ENCODE results near the gene ITGA1. TPM values are rescaled to one million over a fixed set of nuclear protein-coding genes. Genes with fewer than 3 reads are reported as not detected.

ITGA1 gene
- total RNA-seq, 1 experiment from 2014 or later: 20.2 TPM

DNA sequence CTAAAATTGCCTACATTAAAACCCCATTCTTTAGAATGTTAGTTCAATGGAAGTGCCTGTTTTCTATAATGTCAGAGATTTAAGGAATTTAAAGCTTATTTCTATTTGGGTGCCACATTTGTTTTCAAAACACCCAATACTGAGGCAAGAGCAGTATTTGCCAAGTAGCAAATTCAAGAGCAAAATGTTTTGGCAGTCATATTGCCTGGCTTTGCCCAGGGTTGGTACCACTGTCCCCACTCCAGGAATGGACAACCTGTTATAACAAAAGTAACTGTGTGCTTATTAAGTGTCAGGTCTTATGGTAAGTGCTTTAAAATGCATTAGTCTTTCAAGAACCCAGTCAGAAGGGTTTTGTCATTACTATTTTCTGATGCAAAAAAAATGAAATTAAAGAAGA lies 19.3 kb downstream of the ITGA1 start:
- no TSS peak for BruUV-seq (replicated peaks)
- CTCF ChIA-PET: interaction anchor here (0.6 kb wide), 1 partner anchor 35 kb away, joined by 3 read pairs; no protein-coding TSS in a partner anchor
- intact Hi-C loops (cut with micrococcal nuclease; ENCODE audit: unreplicated experiment): no loop called here
- no peaks in the 10 kb centered on the region for H3K27me3 Mint-ChIP-seq (ENCODE audit: unreplicated experiment)
- H3K9me3 Mint-ChIP-seq (ENCODE audit: low read depth, unreplicated experiment): no peaks in the 10 kb centered on the region
- no peak for DNase-seq
- H3K27ac Mint-ChIP-seq (ENCODE audit: unreplicated experiment): no peak overlapping the region
- H3K4me1 Mint-ChIP-seq (ENCODE audit: low read depth, unreplicated experiment): peaks cover 57% of the 10 kb centered on the region
- no peak for TF ChIP-seq CTCF (IDR thresholded peaks at IDR 0.05; ENCODE audit: unreplicated experiment)
- H3K36me3 Mint-ChIP-seq (ENCODE audit: insufficient read depth, unreplicated experiment): peaks cover 28% of the 10 kb centered on the region
- no peak overlapping the region for H3K4me3 Mint-ChIP-seq (ENCODE audit: low read depth, unreplicated experiment)

- BruUV-seq (replicated peaks): no TSS peak
- CTCF ChIA-PET: interaction anchor here (0.6 to 0.7 kb wide), 2 partner anchors 8 to 35 kb away, joined by 3 to 9 read pairs; no protein-coding TSS in a partner anchor
- no peak overlapping the region for H3K27ac Mint-ChIP-seq (ENCODE audit: unreplicated experiment)
- H3K4me1 Mint-ChIP-seq (ENCODE audit: low read depth, unreplicated experiment): peaks cover 57% of the 10 kb centered on the region
- intact Hi-C loops (cut with micrococcal nuclease; ENCODE audit: unreplicated experiment): no loop called here
- no peaks in the 10 kb centered on the region for H3K27me3 Mint-ChIP-seq (ENCODE audit: unreplicated experiment)
- H3K4me3 Mint-ChIP-seq (ENCODE audit: low read depth, unreplicated experiment): no peak overlapping the region
- no peaks in the 10 kb centered on the region for H3K9me3 Mint-ChIP-seq (ENCODE audit: low read depth, unreplicated experiment)
- DNase-seq: no peak
- peaks cover 21% of the 10 kb centered on the region for H3K36me3 Mint-ChIP-seq (ENCODE audit: insufficient read depth, unreplicated experiment)
- TF ChIP-seq CTCF (IDR thresholded peaks at IDR 0.05; ENCODE audit: unreplicated experiment): no peak
These were observed 20.0 kb downstream of the ITGA1 start for GRCh38 chr5:52807723-52808122.

- no peak for TF ChIP-seq CTCF (IDR thresholded peaks at IDR 0.05; ENCODE audit: unreplicated experiment)
- Mint-ChIP-seq H3K36me3 (ENCODE audit: insufficient read depth, unreplicated experiment) (peaks cover 14% of the 10 kb centered on the region), H3K4me1 (ENCODE audit: low read depth, unreplicated experiment) (peaks cover 57% of the 10 kb centered on the region), H3K27ac (ENCODE audit: unreplicated experiment) (no peak overlapping the region), H3K9me3 (ENCODE audit: low read depth, unreplicated experiment) (no peaks in the 10 kb centered on the region), H3K4me3 (ENCODE audit: low read depth, unreplicated experiment) (no peak overlapping the region), H3K27me3 (ENCODE audit: unreplicated experiment) (no peaks in the 10 kb centered on the region)
- CTCF ChIA-PET: interaction anchor here (0.7 kb wide), 1 partner anchor 9 kb away, joined by 9 read pairs; no protein-coding TSS in a partner anchor
- no TSS peak for BruUV-seq (replicated peaks)
- intact Hi-C loops (cut with micrococcal nuclease; ENCODE audit: unreplicated experiment): no loop called here
- no peak for DNase-seq
These were observed 20.7 kb downstream of the ITGA1 start for GRCh38 chr5:52808316-52808901.

DNA sequence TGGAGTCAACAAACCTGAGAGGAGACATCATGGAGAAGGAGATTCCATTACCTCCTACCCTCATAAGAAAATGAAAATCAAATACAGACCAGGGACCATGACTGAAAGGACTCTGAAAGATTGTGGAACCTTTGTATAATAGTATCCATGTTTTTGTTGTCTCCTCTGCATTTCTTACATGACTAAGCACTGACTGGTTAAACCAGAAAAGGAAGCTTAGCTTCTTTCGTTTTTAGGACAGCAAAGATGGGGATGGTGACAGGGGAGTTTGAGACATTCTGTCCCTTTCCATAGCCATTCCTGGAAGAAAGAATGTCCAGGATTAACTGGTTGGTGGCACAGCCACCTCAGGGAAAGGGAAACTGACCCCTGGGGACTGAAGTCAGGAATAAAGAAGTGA lies 22.2 kb downstream of the ITGA1 start:
- TF ChIP-seq CTCF (IDR thresholded peaks at IDR 0.05; ENCODE audit: unreplicated experiment): no peak
- Mint-ChIP-seq H3K27ac (ENCODE audit: unreplicated experiment) (peak overlapping the region; percentile 12), H3K9me3 (ENCODE audit: low read depth, unreplicated experiment) (no peaks in the 10 kb centered on the region), H3K4me3 (ENCODE audit: low read depth, unreplicated experiment) (no peak overlapping the region), H3K36me3 (ENCODE audit: insufficient read depth, unreplicated experiment) (peaks cover 5% of the 10 kb centered on the region), H3K4me1 (ENCODE audit: low read depth, unreplicated experiment) (peaks cover 43% of the 10 kb centered on the region), H3K27me3 (ENCODE audit: unreplicated experiment) (no peaks in the 10 kb centered on the region)
- DNase-seq: no peak
- CTCF ChIA-PET: interaction anchor here (1.7 kb wide), 1 partner anchor 9 kb away, joined by 3 read pairs; no protein-coding TSS in a partner anchor
- intact Hi-C loops (cut with micrococcal nuclease; ENCODE audit: unreplicated experiment): no loop called here
- BruUV-seq (replicated peaks): no TSS peak

Measured in Calu3 (cell line).